ENCODE results near the gene ADORA2B. TPM values are rescaled to one million over a fixed set of nuclear protein-coding genes. Genes with fewer than 3 reads are reported as not detected.
A peak's percentile ranks its signal among the peaks of the same experiment; 100 is the strongest.
"Not testable (repeated sequence)": the region's sequence is repeated elsewhere in the genome, so short reads cannot be mapped to it uniquely, and the experiment has no call there.

ADORA2B gene
- total RNA-seq, 2 experiments from 2014 or later, result 0.13 to 0.40 TPM

- ChIA-PET CTCF (no interaction called here), POLR2A (no interaction called here)
- H3K27ac Mint-ChIP-seq, result no peak overlapping the region
- no peak for DNase-seq
- peaks cover 30% of the 10 kb centered on the region for H3K27me3 Mint-ChIP-seq
- H3K4me1 Mint-ChIP-seq, result no peaks in the 10 kb centered on the region
- no peak overlapping the region for H3K4me3 Mint-ChIP-seq
- no peaks in the 10 kb centered on the region for H3K36me3 Mint-ChIP-seq (ENCODE audit: low read depth)
- H3K9me3 Mint-ChIP-seq, result no peaks in the 10 kb centered on the region
These were observed 14.5 kb upstream of the ADORA2B start for GRCh38 chr17:15930426-15930825.

GRCh38 chr17:15931394-15931793 lies 13.5 kb upstream of the ADORA2B start:
- no peak for DNase-seq
- Mint-ChIP-seq H3K4me1 (no peaks in the 10 kb centered on the region), H3K9me3 (no peaks in the 10 kb centered on the region), H3K27me3 (peaks cover 29% of the 10 kb centered on the region), H3K4me3 (no peak overlapping the region), H3K36me3 (ENCODE audit: low read depth) (no peaks in the 10 kb centered on the region), H3K27ac (no peak overlapping the region)
- ChIA-PET POLR2A (no interaction called here), CTCF (no interaction called here)

- Mint-ChIP-seq H3K9me3 (no peaks in the 10 kb centered on the region), H3K4me3 (no peak overlapping the region), H3K4me1 (no peaks in the 10 kb centered on the region), H3K36me3 (ENCODE audit: low read depth) (no peaks in the 10 kb centered on the region), H3K27ac (no peak overlapping the region), H3K27me3 (peaks cover 8% of the 10 kb centered on the region)
- ChIA-PET CTCF (no interaction called here), POLR2A (no interaction called here)
- no peak for DNase-seq
These were observed 10.1 kb upstream of the ADORA2B start for GRCh38 chr17:15934866-15935265.

GRCh38 chr17:15935891-15936290 lies 9.0 kb upstream of the ADORA2B start:
- CTCF ChIA-PET, result no interaction called here
- H3K4me3 Mint-ChIP-seq, result no peak overlapping the region
- POLR2A ChIA-PET, result no interaction called here

GRCh38 chr17:15936481-15936880 lies 8.4 kb upstream of the ADORA2B start:
- CTCF ChIA-PET, H3K4me1 Mint-ChIP-seq: not testable (repeated sequence)

More at GRCh38 chr17:15935891-15936290, 9.0 kb upstream of the ADORA2B start:
- DNase-seq, result no peak
- Mint-ChIP-seq H3K9me3 (no peaks in the 10 kb centered on the region), H3K36me3 (ENCODE audit: low read depth) (no peaks in the 10 kb centered on the region), H3K27ac (no peak overlapping the region), H3K27me3 (peaks cover 9% of the 10 kb centered on the region), H3K4me1 (no peaks in the 10 kb centered on the region)

GRCh38 chr17:15941781-15942180 lies 3.1 kb upstream of the ADORA2B start:
- no peak for DNase-seq
- H3K4me3 Mint-ChIP-seq, result no peak overlapping the region
- H3K36me3 Mint-ChIP-seq (ENCODE audit: low read depth), result peaks cover 6% of the 10 kb centered on the region
- CTCF ChIA-PET, result no interaction called here
- peaks cover 11% of the 10 kb centered on the region for H3K4me1 Mint-ChIP-seq
- POLR2A ChIA-PET, result no interaction called here
- H3K27me3 Mint-ChIP-seq, result peaks cover 46% of the 10 kb centered on the region
- H3K9me3 Mint-ChIP-seq, result no peaks in the 10 kb centered on the region
- H3K27ac Mint-ChIP-seq, result no peak overlapping the region

More at GRCh38 chr17:15936481-15936880, 8.4 kb upstream of the ADORA2B start:
- H3K27ac Mint-ChIP-seq; POLR2A ChIA-PET; H3K36me3 Mint-ChIP-seq (ENCODE audit: low read depth); H3K4me3 Mint-ChIP-seq; H3K9me3 Mint-ChIP-seq; DNase-seq: not testable (repeated sequence)
- H3K27me3 Mint-ChIP-seq, result peaks cover 11% of the 10 kb centered on the region

GRCh38 chr17:15942207-15942833 lies 2.6 kb upstream of the ADORA2B start:
- Mint-ChIP-seq H3K27me3 (peaks cover 52% of the 10 kb centered on the region), H3K36me3 (ENCODE audit: low read depth) (peaks cover 6% of the 10 kb centered on the region), H3K9me3 (no peaks in the 10 kb centered on the region), H3K27ac (no peak overlapping the region), H3K4me1 (peaks cover 11% of the 10 kb centered on the region), H3K4me3 (no peak overlapping the region)
- CTCF ChIA-PET, result no interaction called here
- POLR2A ChIA-PET, result no interaction called here
- no peak for DNase-seq

GRCh38 chr17:15943971-15944758 lies 765 bp upstream of the ADORA2B start:
- H3K4me3 Mint-ChIP-seq, result peak overlapping the region; percentile 50
- peaks cover 57% of the 10 kb centered on the region for H3K27me3 Mint-ChIP-seq
- no peaks in the 10 kb centered on the region for H3K9me3 Mint-ChIP-seq
- H3K36me3 Mint-ChIP-seq (ENCODE audit: low read depth), result peaks cover 6% of the 10 kb centered on the region
- H3K27ac Mint-ChIP-seq, result no peak overlapping the region
- POLR2A ChIA-PET, result interaction anchor here (1.6 kb wide), 1 partner anchor 54 kb away, joined by 3 read pairs; no protein-coding TSS in a partner anchor
- peaks cover 11% of the 10 kb centered on the region for H3K4me1 Mint-ChIP-seq
- no peak for DNase-seq
- CTCF ChIA-PET, result interaction anchor here (1.0 to 3.9 kb wide), 6 partner anchors 30 to 115 kb away, joined by 3 to 17 read pairs (median 3); partner anchors contain the start of genes TTC19 and ZSWIM7

GRCh38 chr17:15945527-15946191 lies 729 bp downstream of the ADORA2B start:
- H3K36me3 Mint-ChIP-seq (ENCODE audit: low read depth), result peaks cover 6% of the 10 kb centered on the region
- peaks cover 62% of the 10 kb centered on the region for H3K27me3 Mint-ChIP-seq
- H3K4me1 Mint-ChIP-seq, result peaks cover 11% of the 10 kb centered on the region
- H3K4me3 Mint-ChIP-seq, result peak overlapping the region; percentile 54
- H3K9me3 Mint-ChIP-seq, result no peaks in the 10 kb centered on the region
- ChIA-PET POLR2A (interaction anchor here (1.0 to 1.6 kb wide), 2 partner anchors 52 to 54 kb away, joined by 3 read pairs; partner anchors contain the start of genes TTC19 and ZSWIM7), CTCF (interaction anchor here (0.8 to 3.9 kb wide), 8 partner anchors 13 to 117 kb away, joined by 3 to 17 read pairs (median 3); partner anchors contain the start of genes TTC19 and ZSWIM7)
- no peak for DNase-seq
- no peak overlapping the region for H3K27ac Mint-ChIP-seq

GRCh38 chr17:15946611-15947120 lies 1.7 kb downstream of the ADORA2B start:
- CTCF ChIA-PET, result interaction anchor here (3.9 kb wide), 1 partner anchor 52 kb away, joined by 17 read pairs; the partner anchor contains the start of genes TTC19 and ZSWIM7
- H3K9me3 Mint-ChIP-seq, result no peaks in the 10 kb centered on the region
- no peak overlapping the region for H3K4me3 Mint-ChIP-seq
- peaks cover 59% of the 10 kb centered on the region for H3K27me3 Mint-ChIP-seq
- peaks cover 6% of the 10 kb centered on the region for H3K36me3 Mint-ChIP-seq (ENCODE audit: low read depth)
- POLR2A ChIA-PET, result no interaction called here
- no peak overlapping the region for H3K27ac Mint-ChIP-seq
- no peak for DNase-seq
- H3K4me1 Mint-ChIP-seq, result peaks cover 11% of the 10 kb centered on the region

- peaks cover 54% of the 10 kb centered on the region for H3K27me3 Mint-ChIP-seq
- peaks cover 11% of the 10 kb centered on the region for H3K4me1 Mint-ChIP-seq
- CTCF ChIA-PET, result no interaction called here
- POLR2A ChIA-PET, result no interaction called here
- no peak for DNase-seq
- no peak overlapping the region for H3K27ac Mint-ChIP-seq
- no peak overlapping the region for H3K4me3 Mint-ChIP-seq
- H3K9me3 Mint-ChIP-seq, result no peaks in the 10 kb centered on the region
- H3K36me3 Mint-ChIP-seq (ENCODE audit: low read depth), result peaks cover 6% of the 10 kb centered on the region
These were observed 2.3 kb downstream of the ADORA2B start for GRCh38 chr17:15947271-15947670.

GRCh38 chr17:15947976-15948752 lies 3.2 kb downstream of the ADORA2B start:
- Mint-ChIP-seq H3K4me3 (no peak overlapping the region), H3K4me1 (peaks cover 11% of the 10 kb centered on the region), H3K27me3 (peaks cover 52% of the 10 kb centered on the region), H3K36me3 (ENCODE audit: low read depth) (peaks cover 6% of the 10 kb centered on the region), H3K9me3 (no peaks in the 10 kb centered on the region), H3K27ac (no peak overlapping the region)
- ChIA-PET CTCF (interaction anchor here (0.8 kb wide), 1 partner anchor 120 kb away, joined by 3 read pairs; no protein-coding TSS in a partner anchor), POLR2A (no interaction called here)
- DNase-seq, result no peak

All from activated CD4-positive, alpha-beta memory T cell treated with anti-CD3 and anti-CD28 coated beads, Interleukin-2, amount 10 ng/mL, durations not matched to agents 7 days and 5 days (primary cell).